ENCODE data around the gene IGF2.

Gene IGF2

DNA sequence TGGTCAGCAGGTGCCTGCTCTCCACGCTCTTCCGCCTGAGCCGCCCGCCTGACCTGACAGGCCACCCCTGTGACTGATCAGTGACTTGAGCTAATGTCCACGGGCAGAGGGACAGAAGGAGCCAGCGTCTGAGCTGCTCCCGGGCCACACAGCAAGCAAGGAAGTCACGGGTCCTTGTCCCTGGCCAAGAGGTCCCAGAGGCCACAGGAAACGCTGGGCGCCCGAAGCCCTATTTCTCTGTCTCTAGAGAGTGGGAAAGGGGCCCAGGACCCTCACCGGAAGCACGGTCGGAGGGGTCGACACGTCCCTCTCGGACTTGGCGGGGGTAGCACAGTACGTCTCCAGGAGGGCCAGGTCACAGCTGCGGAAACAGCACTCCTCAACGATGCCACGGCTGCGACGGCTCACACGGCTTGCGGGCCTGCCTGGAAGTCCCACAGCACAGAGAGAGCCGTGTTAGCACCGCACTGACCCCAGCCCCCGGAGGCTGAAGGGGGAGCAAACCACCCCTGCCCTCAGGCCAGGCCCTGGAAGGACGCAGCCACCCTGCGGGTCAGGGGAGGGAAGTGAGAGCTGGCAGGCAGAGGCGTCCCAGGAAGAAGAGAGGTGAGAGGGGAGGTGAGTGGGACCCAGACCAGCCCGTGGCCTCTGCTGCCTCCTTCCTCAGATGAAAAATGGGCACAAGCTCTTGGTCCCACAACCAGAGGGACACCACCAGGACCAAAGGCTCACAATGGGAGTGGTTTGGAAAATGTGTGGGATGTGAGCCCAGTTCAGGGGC, 5.8 kb downstream of the IGF2 start:
- no peak for DNase-seq (ENCODE audit: low read depth in 1 of 2, low spot score in 1 of 2)
- H3K27me3 ChIP-seq (ENCODE audit: insufficient read depth, poor library complexity, severe bottlenecking): peaks cover 50% of the 10 kb centered on the region
- no peak overlapping the region for H3K4me3 ChIP-seq (replicated peaks; ENCODE audit: insufficient read depth, low read length)
- no peak for TF ChIP-seq GABPA (IDR thresholded peaks at IDR 0.05; ENCODE audit: low read depth)
- TF ChIP-seq POLR2AphosphoS5 (IDR thresholded peaks at IDR 0.05; ENCODE audit: low read depth): no peak
- TF ChIP-seq SPI1 (IDR thresholded peaks at IDR 0.05; ENCODE audit: borderline replicate concordance, low read depth): no peak
- TF ChIP-seq, protein P1, sequence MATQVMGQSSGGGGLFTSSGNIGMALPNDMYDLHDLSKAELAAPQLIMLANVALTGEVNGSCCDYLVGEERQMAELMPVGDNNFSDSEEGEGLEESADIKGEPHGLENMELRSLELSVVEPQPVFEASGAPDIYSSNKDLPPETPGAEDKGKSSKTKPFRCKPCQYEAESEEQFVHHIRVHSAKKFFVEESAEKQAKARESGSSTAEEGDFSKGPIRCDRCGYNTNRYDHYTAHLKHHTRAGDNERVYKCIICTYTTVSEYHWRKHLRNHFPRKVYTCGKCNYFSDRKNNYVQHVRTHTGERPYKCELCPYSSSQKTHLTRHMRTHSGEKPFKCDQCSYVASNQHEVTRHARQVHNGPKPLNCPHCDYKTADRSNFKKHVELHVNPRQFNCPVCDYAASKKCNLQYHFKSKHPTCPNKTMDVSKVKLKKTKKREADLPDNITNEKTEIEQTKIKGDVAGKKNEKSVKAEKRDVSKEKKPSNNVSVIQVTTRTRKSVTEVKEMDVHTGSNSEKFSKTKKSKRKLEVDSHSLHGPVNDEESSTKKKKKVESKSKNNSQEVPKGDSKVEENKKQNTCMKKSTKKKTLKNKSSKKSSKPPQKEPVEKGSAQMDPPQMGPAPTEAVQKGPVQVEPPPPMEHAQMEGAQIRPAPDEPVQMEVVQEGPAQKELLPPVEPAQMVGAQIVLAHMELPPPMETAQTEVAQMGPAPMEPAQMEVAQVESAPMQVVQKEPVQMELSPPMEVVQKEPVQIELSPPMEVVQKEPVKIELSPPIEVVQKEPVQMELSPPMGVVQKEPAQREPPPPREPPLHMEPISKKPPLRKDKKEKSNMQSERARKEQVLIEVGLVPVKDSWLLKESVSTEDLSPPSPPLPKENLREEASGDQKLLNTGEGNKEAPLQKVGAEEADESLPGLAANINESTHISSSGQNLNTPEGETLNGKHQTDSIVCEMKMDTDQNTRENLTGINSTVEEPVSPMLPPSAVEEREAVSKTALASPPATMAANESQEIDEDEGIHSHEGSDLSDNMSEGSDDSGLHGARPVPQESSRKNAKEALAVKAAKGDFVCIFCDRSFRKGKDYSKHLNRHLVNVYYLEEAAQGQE (IDR thresholded peaks at IDR 0.05; ENCODE audit: insufficient replicate concordance, low read depth): no peak
- TF ChIP-seq CTCF (IDR thresholded peaks at IDR 0.05; ENCODE audit: insufficient read depth, low read length): no peak
- H3K27ac ChIP-seq (replicated peaks): no peak overlapping the region

DNA sequence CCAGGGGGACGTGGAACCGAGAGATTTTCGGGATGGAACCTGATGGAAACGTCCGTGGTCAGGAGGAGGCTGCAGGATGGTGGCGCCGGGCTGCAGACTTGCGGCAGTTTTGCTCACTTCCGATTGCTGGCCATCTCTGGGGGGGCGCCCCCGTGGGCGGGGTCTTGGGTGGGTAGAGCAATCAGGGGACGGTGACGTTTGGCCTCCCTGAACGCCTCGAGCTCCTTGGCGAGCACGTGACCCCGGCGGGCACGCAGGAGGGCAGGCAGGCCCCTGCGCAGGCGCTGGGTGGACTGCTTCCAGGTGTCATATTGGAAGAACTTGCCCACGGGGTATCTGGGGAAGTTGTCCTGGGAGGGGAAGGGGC, 6.3 kb downstream of the IGF2 start:
- Histone ChIP-seq H3K27ac (replicated peaks) (no peak overlapping the region), H3K27me3 (ENCODE audit: insufficient read depth, poor library complexity, severe bottlenecking) (peaks cover 50% of the 10 kb centered on the region), H3K4me3 (replicated peaks; ENCODE audit: insufficient read depth, low read length) (no peak overlapping the region)
- DNase-seq (ENCODE audit: low read depth in 1 of 2, low spot score in 1 of 2): no peak
- TF ChIP-seq CTCF (IDR thresholded peaks at IDR 0.05; ENCODE audit: insufficient read depth, low read length): no peak
- TF ChIP-seq, protein P1 (IDR thresholded peaks at IDR 0.05; ENCODE audit: insufficient replicate concordance, low read depth): no peak
- no peak for TF ChIP-seq POLR2AphosphoS5 (IDR thresholded peaks at IDR 0.05; ENCODE audit: low read depth)
- no peak for TF ChIP-seq GABPA (IDR thresholded peaks at IDR 0.05; ENCODE audit: low read depth)
- no peak for TF ChIP-seq SPI1 (IDR thresholded peaks at IDR 0.05; ENCODE audit: borderline replicate concordance, low read depth)

DNA sequence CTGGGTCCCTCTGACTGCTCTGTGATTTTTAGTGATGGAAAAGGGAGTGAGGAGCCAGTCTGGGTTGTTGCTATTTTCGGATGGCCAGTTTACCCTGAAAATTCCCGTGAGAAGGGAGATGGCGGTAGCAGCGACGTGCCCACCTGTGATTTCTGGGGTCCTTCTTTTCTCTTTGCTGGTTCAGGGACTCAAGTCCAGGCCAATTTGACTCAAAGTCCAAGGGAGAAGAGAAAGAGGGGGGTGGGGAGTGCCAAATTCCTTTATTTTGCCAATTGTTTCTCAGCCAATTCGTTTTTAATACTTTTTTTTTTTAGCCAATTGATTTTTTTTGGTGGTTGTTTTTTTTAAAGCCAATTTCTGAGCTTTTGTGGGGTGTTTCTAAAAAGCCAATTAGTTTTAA, 6.9 kb downstream of the IGF2 start:
- Histone ChIP-seq H3K4me3 (replicated peaks; ENCODE audit: insufficient read depth, low read length) (no peak overlapping the region), H3K27ac (replicated peaks) (no peak overlapping the region), H3K27me3 (ENCODE audit: insufficient read depth, poor library complexity, severe bottlenecking) (peaks cover 44% of the 10 kb centered on the region)
- no peak for DNase-seq (ENCODE audit: low read depth in 1 of 2, low spot score in 1 of 2)
- TF ChIP-seq CTCF (IDR thresholded peaks at IDR 0.05; ENCODE audit: insufficient read depth, low read length) (no peak), POLR2AphosphoS5 (IDR thresholded peaks at IDR 0.05; ENCODE audit: low read depth) (no peak), GABPA (IDR thresholded peaks at IDR 0.05; ENCODE audit: low read depth) (no peak), SPI1 (IDR thresholded peaks at IDR 0.05; ENCODE audit: borderline replicate concordance, low read depth) (no peak)
- TF ChIP-seq, protein P1 (IDR thresholded peaks at IDR 0.05; ENCODE audit: insufficient replicate concordance, low read depth): no peak

All from HL-60 (cell line).